HFF-Myc (cell line): ENCODE measurements around the gene LRP8.

Source experiments
- DNase-seq: peaks from one replicate; pipeline ENCODE4 v3.0.0-alpha.2; 2011; ENCODE audit warnings: low read depth; ENCODE audit errors: extremely low read depth
- H3K4me3 ChIP-seq: replicated peaks from 2 replicates; pipeline ENCODE4 v1.5.1; 2011; ENCODE audit warnings: low read depth, mild to moderate bottlenecking, control low read depth, low read length
- TF ChIP-seq, protein P1 (sequence below): IDR thresholded peaks from 2 replicates; pipeline ENCODE4 v1.5.1; 2012; ENCODE audit warnings: mild to moderate bottlenecking, low read depth, low read length, control low read depth; ENCODE audit errors: missing control alignments

The LRP8 gene

DNA sequence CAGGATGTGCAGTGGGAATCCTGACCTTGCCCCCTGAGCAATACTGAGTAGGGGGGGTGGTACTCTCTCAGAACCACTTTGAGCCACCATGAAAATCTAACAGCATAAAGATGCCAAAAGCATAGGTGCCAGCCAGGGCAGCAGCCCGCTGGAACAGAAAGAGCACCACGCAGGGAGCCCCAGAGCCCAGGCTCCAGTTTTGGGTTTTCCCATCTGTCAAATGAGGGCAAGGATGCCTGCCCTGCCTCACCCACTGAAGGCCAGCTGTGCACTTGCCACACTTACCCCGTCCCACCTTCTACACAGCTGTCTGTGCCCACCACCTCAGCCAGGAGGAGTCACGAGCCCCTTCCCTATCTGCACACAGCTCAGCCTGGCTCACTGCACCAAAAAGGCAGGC, 20.8 kb downstream of the LRP8 start:
- TF ChIP-seq, protein P1, sequence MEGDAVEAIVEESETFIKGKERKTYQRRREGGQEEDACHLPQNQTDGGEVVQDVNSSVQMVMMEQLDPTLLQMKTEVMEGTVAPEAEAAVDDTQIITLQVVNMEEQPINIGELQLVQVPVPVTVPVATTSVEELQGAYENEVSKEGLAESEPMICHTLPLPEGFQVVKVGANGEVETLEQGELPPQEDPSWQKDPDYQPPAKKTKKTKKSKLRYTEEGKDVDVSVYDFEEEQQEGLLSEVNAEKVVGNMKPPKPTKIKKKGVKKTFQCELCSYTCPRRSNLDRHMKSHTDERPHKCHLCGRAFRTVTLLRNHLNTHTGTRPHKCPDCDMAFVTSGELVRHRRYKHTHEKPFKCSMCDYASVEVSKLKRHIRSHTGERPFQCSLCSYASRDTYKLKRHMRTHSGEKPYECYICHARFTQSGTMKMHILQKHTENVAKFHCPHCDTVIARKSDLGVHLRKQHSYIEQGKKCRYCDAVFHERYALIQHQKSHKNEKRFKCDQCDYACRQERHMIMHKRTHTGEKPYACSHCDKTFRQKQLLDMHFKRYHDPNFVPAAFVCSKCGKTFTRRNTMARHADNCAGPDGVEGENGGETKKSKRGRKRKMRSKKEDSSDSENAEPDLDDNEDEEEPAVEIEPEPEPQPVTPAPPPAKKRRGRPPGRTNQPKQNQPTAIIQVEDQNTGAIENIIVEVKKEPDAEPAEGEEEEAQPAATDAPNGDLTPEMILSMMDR: no peak
- no peak for DNase-seq

DNA sequence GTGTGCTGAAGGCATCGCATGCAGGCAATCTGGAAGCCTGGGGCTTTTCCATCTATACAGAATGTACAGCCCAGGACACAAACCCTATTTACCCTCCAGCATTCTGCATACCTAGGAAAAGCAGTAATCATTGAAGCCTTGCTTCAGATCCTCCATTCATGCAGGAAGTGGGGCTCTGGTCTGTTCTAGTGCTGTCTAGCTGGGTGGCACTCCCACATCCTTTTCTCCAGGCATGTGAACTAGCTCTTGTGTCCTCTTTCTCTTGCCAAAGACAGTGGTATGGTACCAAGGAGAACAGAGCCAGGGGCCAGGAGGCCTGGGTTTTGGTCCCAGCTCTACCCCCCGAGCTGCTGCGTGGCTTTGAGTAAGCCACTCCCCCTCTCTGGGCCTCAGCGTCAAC, 21.7 kb downstream of the LRP8 start:
- DNase-seq: no peak
- H3K4me3 ChIP-seq: no peak overlapping the region
- TF ChIP-seq, protein P1: no peak

More for the DNA sequence above, 20.8 kb downstream of the LRP8 start:
- H3K4me3 ChIP-seq: no peak overlapping the region

DNA sequence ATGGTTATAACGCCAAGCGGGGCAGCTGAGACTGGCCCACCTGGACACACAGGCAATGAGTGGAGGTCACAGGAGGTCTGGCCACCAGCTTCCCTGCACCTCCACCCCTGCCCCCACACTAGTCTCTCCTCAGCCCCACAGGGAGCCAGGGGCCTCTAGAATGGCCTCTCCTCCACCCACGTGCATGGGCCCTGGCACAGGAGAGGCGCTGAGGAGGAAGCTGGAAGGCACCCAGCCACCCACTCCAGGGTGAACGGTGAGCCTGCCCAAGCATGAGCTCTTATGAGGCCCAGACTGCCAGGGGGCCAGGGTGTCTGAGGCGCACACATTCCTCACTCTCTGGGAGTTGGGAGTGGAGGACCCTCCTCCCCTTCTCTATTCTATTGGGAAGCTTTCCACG, 22.2 kb downstream of the LRP8 start:
- no peak for DNase-seq
- TF ChIP-seq, protein P1: no peak
- H3K4me3 ChIP-seq: no peak overlapping the region

DNA sequence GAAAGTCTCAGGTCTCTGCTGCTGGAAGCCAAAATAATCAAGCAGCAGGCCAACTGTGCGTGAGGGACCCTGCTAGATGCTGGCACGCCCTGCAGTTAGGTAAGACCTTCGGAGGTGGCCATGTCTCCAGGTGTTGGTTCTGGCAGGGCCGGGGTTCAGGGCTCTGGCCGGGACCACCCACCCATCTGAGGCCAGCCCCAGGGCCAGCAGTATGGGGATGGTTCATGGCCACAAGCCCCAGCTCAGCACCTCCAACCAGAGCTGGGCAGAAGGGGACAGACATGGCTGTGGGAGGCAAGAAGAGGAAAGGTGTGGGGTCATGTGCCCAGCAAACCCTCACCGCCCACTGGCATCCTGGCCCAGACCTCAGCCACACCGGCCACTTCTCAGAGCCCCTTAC, 23.3 kb downstream of the LRP8 start:
- TF ChIP-seq, protein P1: no peak
- no peak overlapping the region for H3K4me3 ChIP-seq
- no peak for DNase-seq

DNA sequence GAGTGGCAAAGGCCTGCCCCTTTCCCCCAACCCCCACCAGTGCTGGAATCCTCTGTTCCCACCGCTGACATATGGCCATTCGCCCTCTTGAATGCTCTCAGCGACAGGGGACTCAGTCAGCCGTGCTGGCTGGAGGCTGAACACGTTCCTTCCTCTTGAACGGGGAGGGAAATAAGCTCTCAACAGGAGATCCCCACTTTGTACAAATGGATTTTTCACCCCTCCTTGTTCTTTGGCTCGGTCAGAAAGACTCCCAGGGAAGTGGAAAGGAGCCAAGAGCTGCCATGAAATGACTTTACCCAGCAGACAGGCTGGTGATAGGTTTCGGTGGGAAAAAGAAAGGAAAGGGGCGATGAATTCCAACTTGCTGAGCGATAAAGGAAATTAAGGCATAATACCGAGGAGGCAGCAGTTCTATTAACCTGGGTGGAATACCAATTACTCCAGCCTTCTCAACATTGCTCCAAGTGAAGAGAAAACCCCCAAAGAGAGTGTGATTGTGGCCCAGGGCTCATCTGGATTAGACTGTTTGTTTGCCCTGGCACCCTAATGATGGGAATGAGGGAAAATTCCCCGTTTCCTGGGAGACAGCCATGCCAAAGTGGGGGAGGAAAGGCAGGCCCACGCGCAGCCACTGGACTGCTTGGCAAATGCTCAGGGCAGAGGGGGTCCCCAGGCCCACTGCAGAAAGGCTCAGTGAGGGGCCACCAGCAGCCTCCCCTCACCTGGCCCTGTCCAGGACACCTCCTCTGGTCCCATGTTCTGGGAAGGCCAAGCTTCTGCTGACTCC, 23.9 kb downstream of the LRP8 start:
- TF ChIP-seq, protein P1: no peak
- DNase-seq: no peak
- H3K4me3 ChIP-seq: no peak overlapping the region

DNA sequence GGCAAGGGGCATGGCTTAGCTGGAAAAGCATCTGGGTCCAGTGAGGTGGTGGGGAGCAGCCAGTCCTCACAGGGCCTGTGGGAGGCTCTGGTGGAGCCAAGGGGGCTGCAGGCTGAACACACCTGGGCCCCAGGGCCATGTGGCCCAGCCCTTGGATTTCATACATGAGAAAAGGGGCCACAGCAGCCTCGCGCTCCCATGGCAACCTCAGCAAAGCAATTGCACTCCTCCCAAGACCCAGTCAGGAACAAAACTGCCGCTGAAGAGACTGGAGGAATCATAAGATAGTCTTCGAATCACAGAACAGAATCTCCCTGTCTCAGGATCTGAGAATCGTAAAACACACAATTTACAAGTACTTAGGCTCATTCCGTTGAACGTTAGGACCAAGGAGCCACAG, 24.6 kb downstream of the LRP8 start:
- no peak overlapping the region for H3K4me3 ChIP-seq
- no peak for DNase-seq

More for the DNA sequence above, 24.6 kb downstream of the LRP8 start:
- TF ChIP-seq, protein P1: no peak
